ENCODE results near the gene ATP23.

The ATP23 gene

GRCh38 chr12:57983858-57984505 lies 42.6 kb downstream of the ATP23 start:
- H3K4me3 ChIP-seq (ENCODE audit: low read length in 2 of 2): no peak overlapping the region
- H3K4me1 ChIP-seq (ENCODE audit: control insufficient read depth, insufficient read depth, low read length): peaks cover 2% of the 10 kb centered on the region
- H3K9ac ChIP-seq (ENCODE audit: low read length in 2 of 2): no peak overlapping the region

GRCh38 chr12:57984629-57985151 lies 43.3 kb downstream of the ATP23 start:
- Histone ChIP-seq H3K9ac (ENCODE audit: low read length in 2 of 2) (no peak overlapping the region), H3K4me1 (ENCODE audit: control insufficient read depth, insufficient read depth, low read length) (peaks cover 2% of the 10 kb centered on the region), H3K27ac (ENCODE audit: low read length) (no peak overlapping the region), H3K9me3 (ENCODE audit: control insufficient read depth in 2 of 2, low read length in 2 of 2) (no peaks in the 10 kb centered on the region), H3K27me3 (ENCODE audit: control insufficient read depth in 1 of 2, insufficient read depth in 2 of 2, low read length in 2 of 2) (no peaks in the 10 kb centered on the region), H3K4me3 (ENCODE audit: low read length in 2 of 2) (no peak overlapping the region), H3K36me3 (ENCODE audit: control insufficient read depth in 2 of 2, insufficient read depth in 2 of 2, low read length in 2 of 2) (no peaks in the 10 kb centered on the region)

More at GRCh38 chr12:57983858-57984505, 42.6 kb downstream of the ATP23 start:
- H3K27me3 ChIP-seq (ENCODE audit: control insufficient read depth in 1 of 2, insufficient read depth in 2 of 2, low read length in 2 of 2): no peaks in the 10 kb centered on the region
- H3K9me3 ChIP-seq (ENCODE audit: control insufficient read depth in 2 of 2, low read length in 2 of 2): no peaks in the 10 kb centered on the region
- H3K27ac ChIP-seq (ENCODE audit: low read length): no peak overlapping the region
- H3K36me3 ChIP-seq (ENCODE audit: control insufficient read depth in 2 of 2, insufficient read depth in 2 of 2, low read length in 2 of 2): no peaks in the 10 kb centered on the region

- Histone ChIP-seq H3K9ac (ENCODE audit: low read length in 2 of 2) (no peak overlapping the region), H3K36me3 (ENCODE audit: control insufficient read depth in 2 of 2, insufficient read depth in 2 of 2, low read length in 2 of 2) (no peaks in the 10 kb centered on the region), H3K4me3 (ENCODE audit: low read length in 2 of 2) (no peak overlapping the region), H3K9me3 (ENCODE audit: control insufficient read depth in 2 of 2, low read length in 2 of 2) (no peaks in the 10 kb centered on the region), H3K27me3 (ENCODE audit: control insufficient read depth in 1 of 2, insufficient read depth in 2 of 2, low read length in 2 of 2) (no peaks in the 10 kb centered on the region), H3K4me1 (ENCODE audit: control insufficient read depth, insufficient read depth, low read length) (peaks cover 2% of the 10 kb centered on the region), H3K27ac (ENCODE audit: low read length) (no peak overlapping the region)
Measured at GRCh38 chr12:57985685-57986084, 44.3 kb downstream of the ATP23 start.

GRCh38 chr12:57989838-57990237 lies 48.5 kb downstream of the ATP23 start:
- H3K27me3 ChIP-seq (ENCODE audit: control insufficient read depth in 1 of 2, insufficient read depth in 2 of 2, low read length in 2 of 2): no peaks in the 10 kb centered on the region
- no peaks in the 10 kb centered on the region for H3K4me1 ChIP-seq (ENCODE audit: control insufficient read depth, insufficient read depth, low read length)
- H3K4me3 ChIP-seq (ENCODE audit: low read length in 2 of 2): no peak overlapping the region
- no peak overlapping the region for H3K9ac ChIP-seq (ENCODE audit: low read length in 2 of 2)
- no peaks in the 10 kb centered on the region for H3K9me3 ChIP-seq (ENCODE audit: control insufficient read depth in 2 of 2, low read length in 2 of 2)
- H3K36me3 ChIP-seq (ENCODE audit: control insufficient read depth in 2 of 2, insufficient read depth in 2 of 2, low read length in 2 of 2): no peaks in the 10 kb centered on the region
- peak overlapping the region; percentile 3 for H3K27ac ChIP-seq (ENCODE audit: low read length)

GRCh38 chr12:57990241-57990883 lies 49.0 kb downstream of the ATP23 start:
- no peaks in the 10 kb centered on the region for H3K4me1 ChIP-seq (ENCODE audit: control insufficient read depth, insufficient read depth, low read length)
- H3K27me3 ChIP-seq (ENCODE audit: control insufficient read depth in 1 of 2, insufficient read depth in 2 of 2, low read length in 2 of 2): no peaks in the 10 kb centered on the region
- no peak overlapping the region for H3K4me3 ChIP-seq (ENCODE audit: low read length in 2 of 2)
- H3K36me3 ChIP-seq (ENCODE audit: control insufficient read depth in 2 of 2, insufficient read depth in 2 of 2, low read length in 2 of 2): no peaks in the 10 kb centered on the region
- H3K9ac ChIP-seq (ENCODE audit: low read length in 2 of 2): no peak overlapping the region
- no peak overlapping the region for H3K27ac ChIP-seq (ENCODE audit: low read length)
- no peaks in the 10 kb centered on the region for H3K9me3 ChIP-seq (ENCODE audit: control insufficient read depth in 2 of 2, low read length in 2 of 2)

- no peak overlapping the region for H3K4me3 ChIP-seq (ENCODE audit: low read length in 2 of 2)
- no peaks in the 10 kb centered on the region for H3K27me3 ChIP-seq (ENCODE audit: control insufficient read depth in 1 of 2, insufficient read depth in 2 of 2, low read length in 2 of 2)
- H3K9ac ChIP-seq (ENCODE audit: low read length in 2 of 2): no peak overlapping the region
- H3K36me3 ChIP-seq (ENCODE audit: control insufficient read depth in 2 of 2, insufficient read depth in 2 of 2, low read length in 2 of 2): no peaks in the 10 kb centered on the region
- H3K4me1 ChIP-seq (ENCODE audit: control insufficient read depth, insufficient read depth, low read length): no peaks in the 10 kb centered on the region
- peaks cover 0 to 6% of the 10 kb centered on the region in 2 donors for H3K9me3 ChIP-seq (ENCODE audit: control insufficient read depth in 2 of 2, low read length in 2 of 2)
- H3K27ac ChIP-seq (ENCODE audit: low read length): no peak overlapping the region
Measured at GRCh38 chr12:57992001-57992400, 50.6 kb downstream of the ATP23 start.

GRCh38 chr12:57993030-57993429 lies 51.7 kb downstream of the ATP23 start:
- Histone ChIP-seq H3K9ac (ENCODE audit: low read length in 2 of 2) (no peak overlapping the region), H3K27ac (ENCODE audit: low read length) (no peak overlapping the region), H3K27me3 (ENCODE audit: control insufficient read depth in 1 of 2, insufficient read depth in 2 of 2, low read length in 2 of 2) (no peaks in the 10 kb centered on the region), H3K9me3 (ENCODE audit: control insufficient read depth in 2 of 2, low read length in 2 of 2) (peaks cover 0 to 14% of the 10 kb centered on the region in 2 donors), H3K4me3 (ENCODE audit: low read length in 2 of 2) (no peak overlapping the region), H3K4me1 (ENCODE audit: control insufficient read depth, insufficient read depth, low read length) (no peaks in the 10 kb centered on the region), H3K36me3 (ENCODE audit: control insufficient read depth in 2 of 2, insufficient read depth in 2 of 2, low read length in 2 of 2) (no peaks in the 10 kb centered on the region)

GRCh38 chr12:57993834-57994233 lies 52.5 kb downstream of the ATP23 start:
- Histone ChIP-seq H3K4me1 (ENCODE audit: control insufficient read depth, insufficient read depth, low read length) (no peaks in the 10 kb centered on the region), H3K9me3 (ENCODE audit: control insufficient read depth in 2 of 2, low read length in 2 of 2) (peaks cover 0 to 16% of the 10 kb centered on the region in 2 donors), H3K9ac (ENCODE audit: low read length in 2 of 2) (no peak overlapping the region), H3K36me3 (ENCODE audit: control insufficient read depth in 2 of 2, insufficient read depth in 2 of 2, low read length in 2 of 2) (no peaks in the 10 kb centered on the region), H3K27ac (ENCODE audit: low read length) (no peak overlapping the region), H3K4me3 (ENCODE audit: low read length in 2 of 2) (no peak overlapping the region), H3K27me3 (ENCODE audit: control insufficient read depth in 1 of 2, insufficient read depth in 2 of 2, low read length in 2 of 2) (no peaks in the 10 kb centered on the region)

GRCh38 chr12:57996520-57996919 lies 55.2 kb downstream of the ATP23 start:
- no peak overlapping the region for H3K27ac ChIP-seq (ENCODE audit: low read length)
- no peaks in the 10 kb centered on the region for H3K27me3 ChIP-seq (ENCODE audit: control insufficient read depth in 1 of 2, insufficient read depth in 2 of 2, low read length in 2 of 2)
- H3K4me3 ChIP-seq (ENCODE audit: low read length in 2 of 2): no peak overlapping the region
- no peaks in the 10 kb centered on the region for H3K36me3 ChIP-seq (ENCODE audit: control insufficient read depth in 2 of 2, insufficient read depth in 2 of 2, low read length in 2 of 2)
- no peak overlapping the region for H3K9ac ChIP-seq (ENCODE audit: low read length in 2 of 2)
- H3K4me1 ChIP-seq (ENCODE audit: control insufficient read depth, insufficient read depth, low read length): no peaks in the 10 kb centered on the region
- peaks cover 5 to 24% of the 10 kb centered on the region in 2 donors for H3K9me3 ChIP-seq (ENCODE audit: control insufficient read depth in 2 of 2, low read length in 2 of 2)

- Histone ChIP-seq H3K27ac (ENCODE audit: low read length) (no peak overlapping the region), H3K36me3 (ENCODE audit: control insufficient read depth in 2 of 2, insufficient read depth in 2 of 2, low read length in 2 of 2) (no peaks in the 10 kb centered on the region), H3K9me3 (ENCODE audit: control insufficient read depth in 2 of 2, low read length in 2 of 2) (peaks cover 5 to 24% of the 10 kb centered on the region in 2 donors), H3K4me3 (ENCODE audit: low read length in 2 of 2) (no peak overlapping the region), H3K9ac (ENCODE audit: low read length in 2 of 2) (no peak overlapping the region), H3K27me3 (ENCODE audit: control insufficient read depth in 1 of 2, insufficient read depth in 2 of 2, low read length in 2 of 2) (no peaks in the 10 kb centered on the region), H3K4me1 (ENCODE audit: control insufficient read depth, insufficient read depth, low read length) (peaks cover 3% of the 10 kb centered on the region)
Measured at GRCh38 chr12:57998251-57998650, 56.9 kb downstream of the ATP23 start.

- no peaks in the 10 kb centered on the region for H3K27me3 ChIP-seq (ENCODE audit: control insufficient read depth in 1 of 2, insufficient read depth in 2 of 2, low read length in 2 of 2)
- H3K27ac ChIP-seq (ENCODE audit: low read length): no peak overlapping the region
- H3K9ac ChIP-seq (ENCODE audit: low read length in 2 of 2): no peak overlapping the region
- H3K9me3 ChIP-seq (ENCODE audit: control insufficient read depth in 2 of 2, low read length in 2 of 2): peaks cover 5 to 24% of the 10 kb centered on the region in 2 donors
- peaks cover 3% of the 10 kb centered on the region for H3K4me1 ChIP-seq (ENCODE audit: control insufficient read depth, insufficient read depth, low read length)
- no peaks in the 10 kb centered on the region for H3K36me3 ChIP-seq (ENCODE audit: control insufficient read depth in 2 of 2, insufficient read depth in 2 of 2, low read length in 2 of 2)
- no peak overlapping the region for H3K4me3 ChIP-seq (ENCODE audit: low read length in 2 of 2)
Measured at GRCh38 chr12:58000499-58000898, 59.1 kb downstream of the ATP23 start.
